ENCODE data around the gene ZNF182. TPM values are rescaled to one million over a fixed set of nuclear protein-coding genes. Genes with fewer than 3 reads are reported as not detected.
"Not testable (repeated sequence)": the region's sequence is repeated elsewhere in the genome, so short reads cannot be mapped to it uniquely, and the experiment has no call there.

Gene ZNF182
- total RNA-seq, 1 donor from 2014 or later, result 6.8 TPM

DNA sequence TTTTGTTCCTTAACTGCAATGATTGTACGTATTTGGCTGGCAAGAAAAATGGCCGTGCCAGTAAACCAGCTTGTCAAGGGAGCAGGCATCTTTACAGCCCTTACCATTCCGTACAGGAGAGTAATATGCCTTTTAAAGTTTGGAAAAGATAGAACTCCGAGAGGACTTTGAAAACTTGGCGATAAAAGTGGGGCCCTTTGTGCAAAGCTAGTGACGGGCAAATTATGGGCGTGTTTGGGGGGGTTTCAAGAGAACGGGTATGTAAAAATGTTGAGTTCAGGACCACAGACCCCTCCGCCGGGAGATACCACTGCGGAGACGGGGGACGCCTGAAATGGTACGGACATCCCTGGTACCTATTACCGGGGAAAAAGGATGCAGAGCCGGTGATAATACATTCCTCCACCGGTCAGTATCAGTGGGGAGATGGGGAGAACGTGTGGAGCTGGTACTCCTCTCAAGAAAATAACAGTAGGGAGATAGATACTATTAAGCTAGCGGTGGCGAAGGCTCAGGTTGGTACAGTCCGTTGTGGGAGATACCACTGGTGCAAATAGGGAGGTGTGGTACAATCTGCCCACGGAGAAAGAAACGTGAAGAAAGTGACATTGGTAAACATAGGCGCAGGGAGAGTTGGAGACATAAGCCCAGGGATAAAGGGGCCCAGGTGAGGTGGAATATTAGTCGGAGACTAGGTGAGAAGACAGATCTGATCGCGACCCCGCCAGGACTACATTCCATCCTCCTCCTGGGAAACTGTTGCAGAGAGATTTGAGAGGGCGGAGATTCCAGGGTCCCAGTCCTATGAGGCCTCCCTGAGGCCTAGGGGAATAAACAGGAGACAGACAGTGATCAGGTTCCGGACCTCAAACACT lies 17.5 kb upstream of the ZNF182 start:
- peak overlapping the region; percentile 92 for H3K4me3 Mint-ChIP-seq
- DNase-seq (ENCODE audit: extremely low spot score, unreplicated experiment), result no peak
- H3K36me3 Mint-ChIP-seq, result no peaks in the 10 kb centered on the region
- no peaks in the 10 kb centered on the region for H3K27me3 Mint-ChIP-seq
- TF ChIP-seq CTCF (conservative IDR thresholded peaks at IDR 0.05), result no peak
- H3K4me1 Mint-ChIP-seq (ENCODE audit: unreplicated experiment), result peaks cover 10% of the 10 kb centered on the region
- peaks cover 6% of the 10 kb centered on the region for H3K9me3 Mint-ChIP-seq
- peak overlapping the region; percentile 95 for H3K27ac Mint-ChIP-seq

- peak overlapping the region; percentile 92 for H3K4me3 Mint-ChIP-seq
- H3K4me1 Mint-ChIP-seq (ENCODE audit: unreplicated experiment); H3K27me3 Mint-ChIP-seq; H3K36me3 Mint-ChIP-seq; H3K9me3 Mint-ChIP-seq; H3K27ac Mint-ChIP-seq; DNase-seq (ENCODE audit: extremely low spot score, unreplicated experiment): not testable (repeated sequence)
Observed at GRCh38 chrX:48020472-48020871, 16.7 kb upstream of the ZNF182 start.

DNA sequence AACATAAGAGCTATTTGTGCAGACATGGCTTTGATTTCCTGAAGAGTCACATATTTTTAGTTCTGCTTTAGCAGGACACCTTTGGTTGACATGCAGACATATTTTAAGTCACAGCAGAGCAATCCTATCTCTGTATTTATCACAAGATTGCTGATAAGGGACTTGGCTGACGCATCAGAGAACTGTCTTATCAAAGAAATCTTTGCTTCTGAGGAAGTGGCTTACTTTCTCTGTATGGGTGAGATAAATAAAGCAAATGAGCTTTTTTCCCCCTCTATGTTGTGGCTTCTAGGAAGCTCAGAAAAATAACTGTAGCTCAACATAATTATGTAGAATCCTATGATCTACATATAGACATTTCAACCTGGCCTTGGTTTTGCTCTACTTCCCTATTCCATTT lies 16.1 kb upstream of the ZNF182 start:
- not testable (repeated sequence) for H3K36me3 Mint-ChIP-seq; H3K27me3 Mint-ChIP-seq; H3K4me1 Mint-ChIP-seq (ENCODE audit: unreplicated experiment); DNase-seq (ENCODE audit: extremely low spot score, unreplicated experiment); H3K4me3 Mint-ChIP-seq; H3K27ac Mint-ChIP-seq; H3K9me3 Mint-ChIP-seq

- H3K27me3 Mint-ChIP-seq; H3K27ac Mint-ChIP-seq; H3K9me3 Mint-ChIP-seq; DNase-seq (ENCODE audit: extremely low spot score, unreplicated experiment); H3K4me3 Mint-ChIP-seq; H3K36me3 Mint-ChIP-seq; H3K4me1 Mint-ChIP-seq (ENCODE audit: unreplicated experiment): not testable (repeated sequence)
Observed at GRCh38 chrX:48016583-48017310, 13.0 kb upstream of the ZNF182 start.

DNA sequence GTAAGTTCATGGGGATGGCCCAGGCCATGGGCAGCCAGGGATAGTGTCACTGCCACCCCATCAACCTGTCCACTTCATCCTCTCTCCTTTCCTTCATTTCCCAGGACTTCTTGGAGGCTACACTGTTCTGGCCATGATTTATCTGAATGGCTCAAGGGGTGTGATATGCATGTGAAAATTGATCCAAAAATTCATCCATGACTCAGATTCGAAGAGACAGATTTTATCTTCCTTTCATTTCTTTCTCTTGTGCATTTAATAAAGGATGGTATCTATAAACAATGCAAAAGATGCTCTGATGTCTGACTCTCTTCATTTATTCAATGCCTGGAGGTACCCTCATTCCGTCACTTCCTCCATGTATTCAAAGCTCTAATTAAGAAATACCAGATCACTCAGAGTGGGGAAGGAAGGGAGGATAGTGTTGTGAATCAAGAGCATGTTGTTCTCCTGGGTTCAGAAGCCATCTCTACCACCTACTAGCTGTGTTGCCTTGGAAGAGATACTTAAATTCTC lies 5.7 kb upstream of the ZNF182 start:
- H3K36me3 Mint-ChIP-seq; H3K9me3 Mint-ChIP-seq; H3K4me1 Mint-ChIP-seq (ENCODE audit: unreplicated experiment); H3K4me3 Mint-ChIP-seq; DNase-seq (ENCODE audit: extremely low spot score, unreplicated experiment); H3K27ac Mint-ChIP-seq; H3K27me3 Mint-ChIP-seq: not testable (repeated sequence)

- DNase-seq (ENCODE audit: extremely low spot score, unreplicated experiment); H3K4me3 Mint-ChIP-seq; H3K36me3 Mint-ChIP-seq; H3K4me1 Mint-ChIP-seq (ENCODE audit: unreplicated experiment); H3K9me3 Mint-ChIP-seq; H3K27ac Mint-ChIP-seq; H3K27me3 Mint-ChIP-seq: not testable (repeated sequence)
Observed at GRCh38 chrX:48006688-48007087, 2.9 kb upstream of the ZNF182 start, which contains the start of gene SPACA5. SPACA5 (plus strand) TSS chrX:48006988; CDS start chrX:48007803, 815 bp downstream.

DNA sequence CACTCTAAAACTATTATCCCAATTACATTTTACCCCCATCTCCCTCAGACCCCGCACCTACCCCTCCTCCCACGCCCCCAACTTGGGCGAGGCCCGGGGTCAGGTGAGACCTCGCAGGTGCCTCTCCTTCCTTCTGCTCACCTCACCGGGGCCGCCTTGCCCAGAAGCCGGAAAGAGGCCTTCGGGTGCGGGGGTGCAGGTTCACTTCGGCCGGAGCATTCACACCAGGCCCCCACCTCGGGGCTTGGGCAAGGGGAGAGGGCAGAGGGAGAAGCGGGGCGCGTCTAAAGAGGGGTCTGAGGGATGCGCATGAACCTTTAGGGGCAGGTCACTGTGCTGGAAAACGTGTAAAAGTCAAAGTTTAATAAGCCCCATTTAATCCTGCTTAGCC lies 427 bp downstream of the ZNF182 start:
- Mint-ChIP-seq H3K27me3 (no peaks in the 10 kb centered on the region), H3K4me3 (peak overlapping the region; percentile 100), H3K9me3 (no peaks in the 10 kb centered on the region), H3K4me1 (ENCODE audit: unreplicated experiment) (peaks cover 7% of the 10 kb centered on the region), H3K36me3 (peaks cover 12% of the 10 kb centered on the region), H3K27ac (peak overlapping the region; percentile 93)
- no peak for TF ChIP-seq CTCF (conservative IDR thresholded peaks at IDR 0.05)
- DNase-seq (ENCODE audit: extremely low spot score, unreplicated experiment), result no peak

GRCh38 chrX:48002929-48003328 lies 860 bp downstream of the ZNF182 start:
- no peaks in the 10 kb centered on the region for H3K27me3 Mint-ChIP-seq
- peak overlapping the region; percentile 59 for H3K4me3 Mint-ChIP-seq
- no peaks in the 10 kb centered on the region for H3K9me3 Mint-ChIP-seq
- no peak overlapping the region for H3K27ac Mint-ChIP-seq
- H3K4me1 Mint-ChIP-seq (ENCODE audit: unreplicated experiment), result peaks cover 7% of the 10 kb centered on the region
- DNase-seq (ENCODE audit: extremely low spot score, unreplicated experiment), result no peak
- no peak for TF ChIP-seq CTCF (conservative IDR thresholded peaks at IDR 0.05)
- H3K36me3 Mint-ChIP-seq, result peaks cover 12% of the 10 kb centered on the region

Data from type B pancreatic cell (in vitro differentiated cells).